ENCODE data around the gene NOC2L. TPM values are rescaled to one million over a fixed set of nuclear protein-coding genes. Genes with fewer than 3 reads are reported as not detected.

Gene NOC2L
- total and polyA plus RNA-seq, 9 of the 15 experiments (the other 6 are each of a cell fraction or from before 2014, with no cell fraction given): 4.0 to 410 (median 200) TPM

DNA sequence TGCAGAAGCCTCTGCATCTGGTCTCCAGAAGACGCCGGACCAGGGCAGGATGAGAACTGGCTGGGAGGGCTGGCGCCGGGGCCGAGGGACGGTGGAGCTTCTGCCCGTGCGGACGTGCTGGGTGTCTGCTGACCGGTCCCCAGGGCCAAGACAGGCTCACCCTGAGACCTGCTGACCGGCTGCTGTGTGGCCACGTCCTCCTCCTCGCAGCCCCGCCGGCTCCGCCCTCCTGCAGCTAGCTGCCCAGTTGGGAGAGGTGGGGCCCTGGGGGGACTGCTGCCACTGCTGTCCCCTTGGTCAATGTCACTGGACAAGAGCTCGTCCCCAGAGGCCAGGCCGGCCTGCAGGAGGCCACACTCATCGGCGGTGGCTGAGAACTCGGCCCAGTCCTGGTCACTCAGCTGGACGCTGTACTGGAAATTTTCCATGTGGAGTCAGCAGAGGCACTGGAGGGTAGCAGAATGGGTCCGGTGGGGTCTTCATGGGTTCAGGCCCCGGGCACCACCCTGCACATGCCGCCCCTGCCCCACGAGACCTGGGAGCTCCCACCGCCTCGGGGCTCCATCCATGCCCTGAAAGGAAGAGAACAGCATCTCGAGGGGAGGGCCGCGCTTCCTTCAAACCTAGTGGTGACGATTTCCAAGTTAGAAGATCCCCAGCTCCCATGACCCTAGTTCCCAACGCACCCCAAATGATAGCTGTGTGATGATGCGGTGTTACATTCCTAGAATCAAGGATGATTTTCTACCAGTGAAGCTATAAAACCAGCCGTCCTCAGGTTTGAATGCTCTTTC, 21.7 kb upstream of the NOC2L start (continued):
- TF ChIP-seq, protein P1, sequence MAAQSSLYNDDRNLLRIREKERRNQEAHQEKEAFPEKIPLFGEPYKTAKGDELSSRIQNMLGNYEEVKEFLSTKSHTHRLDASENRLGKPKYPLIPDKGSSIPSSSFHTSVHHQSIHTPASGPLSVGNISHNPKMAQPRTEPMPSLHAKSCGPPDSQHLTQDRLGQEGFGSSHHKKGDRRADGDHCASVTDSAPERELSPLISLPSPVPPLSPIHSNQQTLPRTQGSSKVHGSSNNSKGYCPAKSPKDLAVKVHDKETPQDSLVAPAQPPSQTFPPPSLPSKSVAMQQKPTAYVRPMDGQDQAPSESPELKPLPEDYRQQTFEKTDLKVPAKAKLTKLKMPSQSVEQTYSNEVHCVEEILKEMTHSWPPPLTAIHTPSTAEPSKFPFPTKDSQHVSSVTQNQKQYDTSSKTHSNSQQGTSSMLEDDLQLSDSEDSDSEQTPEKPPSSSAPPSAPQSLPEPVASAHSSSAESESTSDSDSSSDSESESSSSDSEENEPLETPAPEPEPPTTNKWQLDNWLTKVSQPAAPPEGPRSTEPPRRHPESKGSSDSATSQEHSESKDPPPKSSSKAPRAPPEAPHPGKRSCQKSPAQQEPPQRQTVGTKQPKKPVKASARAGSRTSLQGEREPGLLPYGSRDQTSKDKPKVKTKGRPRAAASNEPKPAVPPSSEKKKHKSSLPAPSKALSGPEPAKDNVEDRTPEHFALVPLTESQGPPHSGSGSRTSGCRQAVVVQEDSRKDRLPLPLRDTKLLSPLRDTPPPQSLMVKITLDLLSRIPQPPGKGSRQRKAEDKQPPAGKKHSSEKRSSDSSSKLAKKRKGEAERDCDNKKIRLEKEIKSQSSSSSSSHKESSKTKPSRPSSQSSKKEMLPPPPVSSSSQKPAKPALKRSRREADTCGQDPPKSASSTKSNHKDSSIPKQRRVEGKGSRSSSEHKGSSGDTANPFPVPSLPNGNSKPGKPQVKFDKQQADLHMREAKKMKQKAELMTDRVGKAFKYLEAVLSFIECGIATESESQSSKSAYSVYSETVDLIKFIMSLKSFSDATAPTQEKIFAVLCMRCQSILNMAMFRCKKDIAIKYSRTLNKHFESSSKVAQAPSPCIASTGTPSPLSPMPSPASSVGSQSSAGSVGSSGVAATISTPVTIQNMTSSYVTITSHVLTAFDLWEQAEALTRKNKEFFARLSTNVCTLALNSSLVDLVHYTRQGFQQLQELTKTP (IDR thresholded peaks at IDR 0.05; ENCODE audit: low read depth in 1 of 2, partially characterized antibody in 2 of 2): no peak
- TF ChIP-seq, protein P2, sequence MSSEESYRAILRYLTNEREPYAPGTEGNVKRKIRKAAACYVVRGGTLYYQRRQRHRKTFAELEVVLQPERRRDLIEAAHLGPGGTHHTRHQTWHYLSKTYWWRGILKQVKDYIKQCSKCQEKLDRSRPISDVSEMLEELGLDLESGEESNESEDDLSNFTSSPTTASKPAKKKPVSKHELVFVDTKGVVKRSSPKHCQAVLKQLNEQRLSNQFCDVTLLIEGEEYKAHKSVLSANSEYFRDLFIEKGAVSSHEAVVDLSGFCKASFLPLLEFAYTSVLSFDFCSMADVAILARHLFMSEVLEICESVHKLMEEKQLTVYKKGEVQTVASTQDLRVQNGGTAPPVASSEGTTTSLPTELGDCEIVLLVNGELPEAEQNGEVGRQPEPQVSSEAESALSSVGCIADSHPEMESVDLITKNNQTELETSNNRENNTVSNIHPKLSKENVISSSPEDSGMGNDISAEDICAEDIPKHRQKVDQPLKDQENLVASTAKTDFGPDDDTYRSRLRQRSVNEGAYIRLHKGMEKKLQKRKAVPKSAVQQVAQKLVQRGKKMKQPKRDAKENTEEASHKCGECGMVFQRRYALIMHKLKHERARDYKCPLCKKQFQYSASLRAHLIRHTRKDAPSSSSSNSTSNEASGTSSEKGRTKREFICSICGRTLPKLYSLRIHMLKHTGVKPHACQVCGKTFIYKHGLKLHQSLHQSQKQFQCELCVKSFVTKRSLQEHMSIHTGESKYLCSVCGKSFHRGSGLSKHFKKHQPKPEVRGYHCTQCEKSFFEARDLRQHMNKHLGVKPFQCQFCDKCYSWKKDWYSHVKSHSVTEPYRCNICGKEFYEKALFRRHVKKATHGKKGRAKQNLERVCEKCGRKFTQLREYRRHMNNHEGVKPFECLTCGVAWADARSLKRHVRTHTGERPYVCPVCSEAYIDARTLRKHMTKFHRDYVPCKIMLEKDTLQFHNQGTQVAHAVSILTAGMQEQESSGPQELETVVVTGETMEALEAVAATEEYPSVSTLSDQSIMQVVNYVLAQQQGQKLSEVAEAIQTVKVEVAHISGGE (CRISPR knock-in tag; IDR thresholded peaks at IDR 0.05): no peak
- TF ChIP-seq, protein P3, sequence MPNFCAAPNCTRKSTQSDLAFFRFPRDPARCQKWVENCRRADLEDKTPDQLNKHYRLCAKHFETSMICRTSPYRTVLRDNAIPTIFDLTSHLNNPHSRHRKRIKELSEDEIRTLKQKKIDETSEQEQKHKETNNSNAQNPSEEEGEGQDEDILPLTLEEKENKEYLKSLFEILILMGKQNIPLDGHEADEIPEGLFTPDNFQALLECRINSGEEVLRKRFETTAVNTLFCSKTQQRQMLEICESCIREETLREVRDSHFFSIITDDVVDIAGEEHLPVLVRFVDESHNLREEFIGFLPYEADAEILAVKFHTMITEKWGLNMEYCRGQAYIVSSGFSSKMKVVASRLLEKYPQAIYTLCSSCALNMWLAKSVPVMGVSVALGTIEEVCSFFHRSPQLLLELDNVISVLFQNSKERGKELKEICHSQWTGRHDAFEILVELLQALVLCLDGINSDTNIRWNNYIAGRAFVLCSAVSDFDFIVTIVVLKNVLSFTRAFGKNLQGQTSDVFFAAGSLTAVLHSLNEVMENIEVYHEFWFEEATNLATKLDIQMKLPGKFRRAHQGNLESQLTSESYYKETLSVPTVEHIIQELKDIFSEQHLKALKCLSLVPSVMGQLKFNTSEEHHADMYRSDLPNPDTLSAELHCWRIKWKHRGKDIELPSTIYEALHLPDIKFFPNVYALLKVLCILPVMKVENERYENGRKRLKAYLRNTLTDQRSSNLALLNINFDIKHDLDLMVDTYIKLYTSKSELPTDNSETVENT (CRISPR knock-in tag; IDR thresholded peaks at IDR 0.05): no peak
- no peak for TF ChIP-seq BCOR (IDR thresholded peaks at IDR 0.05)
- no peak for TF ChIP-seq POLR2H (tag; IDR thresholded peaks at IDR 0.05; ENCODE audit: low read depth)
- no peak for TF ChIP-seq E2F8 (IDR thresholded peaks at IDR 0.05; ENCODE audit: low read depth, partially characterized antibody)
- TF ChIP-seq MTA2 (IDR thresholded peaks at IDR 0.05; ENCODE audit: low read depth): no peak
- TF ChIP-seq TRIM28 (IDR thresholded peaks at IDR 0.05): no peak
- no peak for TF ChIP-seq ZNF830 (CRISPR knock-in tag; IDR thresholded peaks at IDR 0.05)
- TF ChIP-seq, protein P4, sequence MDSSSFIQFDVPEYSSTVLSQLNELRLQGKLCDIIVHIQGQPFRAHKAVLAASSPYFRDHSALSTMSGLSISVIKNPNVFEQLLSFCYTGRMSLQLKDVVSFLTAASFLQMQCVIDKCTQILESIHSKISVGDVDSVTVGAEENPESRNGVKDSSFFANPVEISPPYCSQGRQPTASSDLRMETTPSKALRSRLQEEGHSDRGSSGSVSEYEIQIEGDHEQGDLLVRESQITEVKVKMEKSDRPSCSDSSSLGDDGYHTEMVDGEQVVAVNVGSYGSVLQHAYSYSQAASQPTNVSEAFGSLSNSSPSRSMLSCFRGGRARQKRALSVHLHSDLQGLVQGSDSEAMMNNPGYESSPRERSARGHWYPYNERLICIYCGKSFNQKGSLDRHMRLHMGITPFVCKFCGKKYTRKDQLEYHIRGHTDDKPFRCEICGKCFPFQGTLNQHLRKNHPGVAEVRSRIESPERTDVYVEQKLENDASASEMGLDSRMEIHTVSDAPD (CRISPR knock-in tag; IDR thresholded peaks at IDR 0.05): no peak
- TF ChIP-seq SOX6 (IDR thresholded peaks at IDR 0.05): no peak
